ENCODE measurements around the gene AP3S2.

GRCh38 chr15:89827829-89828228 is 66.0 kb downstream of the AP3S2 start:
- TF ChIP-seq GABPA (IDR thresholded peaks at IDR 0.05 in 1 of 2, conservative IDR thresholded peaks at IDR 0.05 in 1 of 2) (no peak), TAF1 (conservative IDR thresholded peaks at IDR 0.05) (no peak), CTCF (IDR thresholded peaks at IDR 0.05; ENCODE audit: low read depth, low read length, missing input control) (no peak), YY1 (IDR thresholded peaks at IDR 0.05) (no peak), RXRA (IDR thresholded peaks at IDR 0.05) (no peak), NR2F2 (IDR thresholded peaks at IDR 0.05) (no peak), ATF3 (IDR thresholded peaks at IDR 0.05) (no peak), ZBTB33 (IDR thresholded peaks at IDR 0.05) (no peak), REST (IDR thresholded peaks at IDR 0.05) (no peak), FOXA2 (IDR thresholded peaks at IDR 0.05) (no peak), HNF4G (IDR thresholded peaks at IDR 0.05) (no peak)
